ENCODE measurements around the gene PGM1.

The PGM1 gene

GRCh38 chr1:63665824-63666223, 72.6 kb downstream of the PGM1 start:
- no peak for DNase-seq (ENCODE audit: low read depth in 2 of 2)

- no peak for DNase-seq (ENCODE audit: low read depth in 2 of 2)
These were observed 75.1 kb downstream of the PGM1 start for GRCh38 chr1:63668298-63668697.

- no peak for DNase-seq (ENCODE audit: low read depth in 2 of 2)
These were observed 76.1 kb downstream of the PGM1 start for GRCh38 chr1:63669151-63669961.

- DNase-seq (ENCODE audit: low read depth in 2 of 2) = no peak
These were observed 77.0 kb downstream of the PGM1 start for GRCh38 chr1:63670164-63670563.

GRCh38 chr1:63671514-63671913, 78.3 kb downstream of the PGM1 start:
- DNase-seq (ENCODE audit: low read depth in 2 of 2) = no peak

GRCh38 chr1:63674238-63674864, 81.1 kb downstream of the PGM1 start:
- no peak for DNase-seq (ENCODE audit: low read depth in 2 of 2)

- no peak for DNase-seq (ENCODE audit: low read depth in 2 of 2)
These were observed 81.7 kb downstream of the PGM1 start for GRCh38 chr1:63674865-63675419.

DNA sequence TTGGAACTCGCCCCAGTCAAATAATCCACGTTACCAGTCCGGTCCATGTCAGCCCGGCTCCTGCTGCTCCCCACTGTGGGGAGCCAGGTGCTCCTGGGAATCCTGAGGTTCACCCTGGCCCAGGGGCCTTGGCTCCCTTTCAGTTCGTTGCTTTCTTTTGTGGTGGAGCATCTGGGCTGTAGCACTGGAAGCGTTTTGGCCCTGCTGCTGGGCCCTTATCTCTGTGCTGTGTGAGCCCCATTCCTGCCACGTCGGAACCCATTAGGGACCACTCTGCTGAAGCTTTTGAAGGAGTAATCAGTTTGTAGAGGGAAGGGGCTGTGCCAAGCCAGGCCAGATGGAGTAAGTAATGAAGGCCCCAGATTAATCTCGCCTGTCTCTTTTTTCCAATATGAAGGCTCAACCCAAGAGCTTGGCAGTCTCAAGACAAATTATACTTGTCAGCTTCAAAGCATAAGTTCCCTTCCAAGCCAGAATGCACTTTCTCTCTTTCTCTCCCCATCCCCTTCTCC, 82.3 kb downstream of the PGM1 start:
- DNase-seq (ENCODE audit: low read depth in 2 of 2) = no peak

- no peak for DNase-seq (ENCODE audit: low read depth in 2 of 2)
These were observed 84.3 kb downstream of the PGM1 start for GRCh38 chr1:63677497-63677896.

DNA sequence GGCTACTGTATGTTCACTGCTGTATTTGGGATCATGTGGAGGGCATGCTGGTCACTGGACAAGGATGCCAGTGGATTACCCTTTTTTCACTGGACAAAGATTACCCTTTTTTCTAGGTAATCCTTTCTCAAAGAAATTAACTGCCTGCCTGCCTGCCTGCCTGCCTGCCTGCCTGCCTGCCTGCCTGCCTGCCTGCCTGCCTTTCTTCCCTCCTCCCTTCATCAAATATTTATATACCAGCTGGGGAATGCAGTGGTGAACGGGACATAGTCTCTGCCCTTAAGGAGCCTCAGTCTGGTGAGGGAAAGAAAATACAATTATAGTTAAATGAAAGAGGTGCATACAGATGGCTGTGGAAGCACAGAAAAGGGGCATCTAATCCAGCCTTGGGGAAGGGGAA, 85.0 kb downstream of the PGM1 start:
- DNase-seq (ENCODE audit: low read depth in 2 of 2) = no peak

DNA sequence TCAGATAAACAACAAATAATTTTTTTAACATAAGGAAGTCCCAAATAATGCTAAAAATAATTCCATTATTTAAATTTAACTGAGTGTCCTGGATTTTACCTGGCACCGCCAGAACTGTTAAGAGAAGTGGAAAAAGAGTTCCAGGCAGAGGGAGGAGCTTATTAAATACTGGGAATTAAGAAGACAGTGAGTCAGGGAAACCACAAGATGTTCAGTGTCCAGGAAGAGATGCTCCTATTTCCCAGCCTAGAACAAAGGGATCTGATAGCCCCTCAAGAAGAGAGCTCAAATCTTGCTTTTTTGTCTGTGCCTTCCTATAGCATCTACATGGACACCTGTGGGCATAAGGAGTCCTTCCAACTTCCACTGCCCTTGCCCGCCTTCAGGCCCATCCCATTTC, 85.9 kb downstream of the PGM1 start:
- no peak for DNase-seq (ENCODE audit: low read depth in 2 of 2)

DNA sequence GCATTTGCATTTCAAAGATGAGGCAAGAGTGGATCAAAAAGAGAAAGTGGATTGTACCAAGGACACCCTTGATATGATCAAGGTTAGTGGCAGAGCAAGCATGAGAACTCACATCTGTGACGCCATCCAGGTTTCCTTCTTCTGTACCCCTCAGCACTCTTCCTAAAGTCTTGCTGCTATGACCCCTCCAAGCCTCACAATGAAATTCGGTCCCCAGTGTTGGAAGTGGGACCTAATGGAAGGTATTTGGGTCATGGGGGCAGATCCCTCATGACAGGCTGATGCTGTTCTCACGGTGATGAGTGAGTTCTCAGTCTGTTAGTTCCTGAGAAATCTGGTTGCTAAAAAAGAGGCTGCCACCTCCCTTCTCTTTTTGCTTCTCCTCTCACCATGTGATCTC, 86.4 kb downstream of the PGM1 start:
- DNase-seq (ENCODE audit: low read depth in 2 of 2) = no peak

GRCh38 chr1:63682936-63683335, 89.7 kb downstream of the PGM1 start:
- no peak for DNase-seq (ENCODE audit: low read depth in 2 of 2)

- no peak for DNase-seq (ENCODE audit: low read depth in 2 of 2)
These were observed 90.5 kb downstream of the PGM1 start for GRCh38 chr1:63683759-63684158.

- no peak for DNase-seq (ENCODE audit: low read depth in 2 of 2)
These were observed 93.5 kb downstream of the PGM1 start for GRCh38 chr1:63686696-63687095.

GRCh38 chr1:63688302-63688890, 95.2 kb downstream of the PGM1 start:
- DNase-seq (ENCODE audit: low read depth in 2 of 2) = no peak

GRCh38 chr1:63690966-63691700, 97.9 kb downstream of the PGM1 start:
- no peak for DNase-seq (ENCODE audit: low read depth in 2 of 2)

- no peak for DNase-seq (ENCODE audit: low read depth in 2 of 2)
These were observed 98.7 kb downstream of the PGM1 start for GRCh38 chr1:63691701-63692425.

- DNase-seq (ENCODE audit: low read depth in 2 of 2) = no peak
These were observed 100.8 kb downstream of the PGM1 start for GRCh38 chr1:63693944-63694571.

GRCh38 chr1:63698001-63698838, 105.0 kb downstream of the PGM1 start:
- no peak for DNase-seq (ENCODE audit: low read depth in 2 of 2)

All from stimulated activated CD8-positive, alpha-beta memory T cell treated with anti-CD3 and anti-CD28 coated beads, Interleukin-15, amount 100 ng/mL, for 4 hours (primary cell).